Measurements from ENCODE around the gene ARHGAP40. TPM values are rescaled to one million over a fixed set of nuclear protein-coding genes. Genes with fewer than 3 reads are reported as not detected.

The ARHGAP40 gene
- total RNA-seq, 1 experiment from 2014 or later = 0.18 TPM

DNA sequence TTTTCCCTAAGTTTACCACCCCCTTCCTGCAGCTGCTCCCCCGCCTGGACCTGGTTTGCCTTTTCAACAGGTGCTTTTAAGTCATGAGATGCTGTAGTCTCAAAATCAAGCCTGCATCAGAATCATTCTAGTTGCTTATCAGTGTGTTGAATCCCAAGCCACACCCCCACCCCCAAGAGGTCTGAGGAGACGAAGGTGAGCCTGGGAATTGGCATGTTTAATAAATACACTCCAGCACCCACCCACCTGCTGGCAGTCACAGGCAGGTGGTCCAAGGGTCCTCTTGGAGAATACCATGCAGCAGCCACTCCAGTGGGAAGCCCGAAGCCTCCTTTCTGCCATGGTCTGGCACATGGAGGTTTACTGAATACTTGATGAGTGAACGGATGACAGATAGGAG is 21.7 kb upstream of the ARHGAP40 start:
- intact Hi-C loops (cut with micrococcal nuclease; ENCODE audit: unreplicated experiment) = no loop called here
- CTCF ChIA-PET = no interaction called here
- H3K36me3 ChIP-seq (ENCODE audit: control insufficient read depth, insufficient read depth, low read length) = peaks cover 6% of the 10 kb centered on the region
- BruUV-seq (replicated peaks) = no TSS peak
- no peak overlapping the region for H3K4me3 ChIP-seq (ENCODE audit: low read depth in 2 of 2, low read length in 2 of 2)
- no peaks in the 10 kb centered on the region for H3K9me3 ChIP-seq (ENCODE audit: control insufficient read depth, insufficient read depth, low read depth, low read length)
- ATAC-seq (no peak), DNase-seq (ENCODE audit: low read depth, low spot score) (no peak)
- no peaks in the 10 kb centered on the region for H3K27me3 ChIP-seq (ENCODE audit: control insufficient read depth, insufficient read depth, low read length)
- no peak overlapping the region for H3K27ac ChIP-seq (ENCODE audit: low read length)
- POLR2A ChIA-PET = no interaction called here
- no peaks in the 10 kb centered on the region for H3K4me1 ChIP-seq (ENCODE audit: control insufficient read depth, insufficient read depth, low read length)
- in situ Hi-C loops (cut with HindIII; ENCODE audit: low pct_unique_long_range_greater_than_20kb, low sequenced_read_pairs) = no loop called here
- TF ChIP-seq POLR2AphosphoS5 (IDR thresholded peaks at IDR 0.05; ENCODE audit: low read depth, low read length) (no peak), SIN3A (IDR thresholded peaks at IDR 0.05; ENCODE audit: borderline replicate concordance, insufficient read depth, low read depth, low read length) (no peak), TCF7L2 (IDR thresholded peaks at IDR 0.05; ENCODE audit: low read depth, low read length) (no peak), REST (IDR thresholded peaks at IDR 0.05; ENCODE audit: insufficient read depth in 1 of 2, low read depth in 2 of 2, low read length in 1 of 2) (no peak)
- TF ChIP-seq, protein P1, sequence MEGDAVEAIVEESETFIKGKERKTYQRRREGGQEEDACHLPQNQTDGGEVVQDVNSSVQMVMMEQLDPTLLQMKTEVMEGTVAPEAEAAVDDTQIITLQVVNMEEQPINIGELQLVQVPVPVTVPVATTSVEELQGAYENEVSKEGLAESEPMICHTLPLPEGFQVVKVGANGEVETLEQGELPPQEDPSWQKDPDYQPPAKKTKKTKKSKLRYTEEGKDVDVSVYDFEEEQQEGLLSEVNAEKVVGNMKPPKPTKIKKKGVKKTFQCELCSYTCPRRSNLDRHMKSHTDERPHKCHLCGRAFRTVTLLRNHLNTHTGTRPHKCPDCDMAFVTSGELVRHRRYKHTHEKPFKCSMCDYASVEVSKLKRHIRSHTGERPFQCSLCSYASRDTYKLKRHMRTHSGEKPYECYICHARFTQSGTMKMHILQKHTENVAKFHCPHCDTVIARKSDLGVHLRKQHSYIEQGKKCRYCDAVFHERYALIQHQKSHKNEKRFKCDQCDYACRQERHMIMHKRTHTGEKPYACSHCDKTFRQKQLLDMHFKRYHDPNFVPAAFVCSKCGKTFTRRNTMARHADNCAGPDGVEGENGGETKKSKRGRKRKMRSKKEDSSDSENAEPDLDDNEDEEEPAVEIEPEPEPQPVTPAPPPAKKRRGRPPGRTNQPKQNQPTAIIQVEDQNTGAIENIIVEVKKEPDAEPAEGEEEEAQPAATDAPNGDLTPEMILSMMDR (IDR thresholded peaks at IDR 0.05) = no peak

DNA sequence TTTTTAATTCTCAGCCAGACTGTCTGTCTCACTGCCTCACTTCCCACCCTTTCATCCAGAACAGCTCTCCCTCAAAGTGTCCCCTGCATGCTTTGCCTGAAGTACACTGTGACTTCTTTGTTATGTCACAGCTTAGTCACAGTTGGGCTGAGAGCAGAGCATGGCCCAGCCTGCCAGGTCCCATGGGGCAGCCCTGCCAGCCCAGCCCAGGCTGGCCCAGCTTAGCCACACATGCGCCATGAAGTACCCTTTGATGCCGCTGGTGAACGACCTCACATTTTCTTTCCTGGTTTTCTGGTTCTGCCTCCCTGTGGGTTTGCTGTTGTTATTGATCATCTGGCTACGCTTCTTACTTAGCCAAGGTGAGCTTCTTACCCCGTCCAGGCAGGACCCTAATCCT is 20.6 kb upstream of the ARHGAP40 start, which contains the start of gene ADIG:
Gene ADIG (plus strand): TSS at position 185 of the 400 bp plus-strand sequence. CDS start 54 bp downstream, at position 239.
- no TSS peak for BruUV-seq (replicated peaks)
- Histone ChIP-seq H3K27me3 (ENCODE audit: control insufficient read depth, insufficient read depth, low read length) (no peaks in the 10 kb centered on the region), H3K36me3 (ENCODE audit: control insufficient read depth, insufficient read depth, low read length) (no peaks in the 10 kb centered on the region), H3K4me1 (ENCODE audit: control insufficient read depth, insufficient read depth, low read length) (no peaks in the 10 kb centered on the region), H3K27ac (ENCODE audit: low read length) (no peak within 1 kb of the TSS), H3K4me3 (ENCODE audit: low read depth in 2 of 2, low read length in 2 of 2) (no peak within 1 kb of the TSS), H3K9me3 (ENCODE audit: control insufficient read depth, insufficient read depth, low read depth, low read length) (no peaks in the 10 kb centered on the region)
- POLR2A ChIA-PET = no interaction called here
- DNase-seq (ENCODE audit: low read depth, low spot score) = no peak
- TF ChIP-seq REST (IDR thresholded peaks at IDR 0.05; ENCODE audit: insufficient read depth in 1 of 2, low read depth in 2 of 2, low read length in 1 of 2) = no peak
- no peak for TF ChIP-seq TCF7L2 (IDR thresholded peaks at IDR 0.05; ENCODE audit: low read depth, low read length)
- TF ChIP-seq SIN3A (IDR thresholded peaks at IDR 0.05; ENCODE audit: borderline replicate concordance, insufficient read depth, low read depth, low read length) = no peak
- TF ChIP-seq POLR2AphosphoS5 (IDR thresholded peaks at IDR 0.05; ENCODE audit: low read depth, low read length) = no peak
- TF ChIP-seq, protein P1 (IDR thresholded peaks at IDR 0.05) = no peak
- CTCF ChIA-PET = no interaction called here
- in situ Hi-C loops (cut with HindIII; ENCODE audit: low pct_unique_long_range_greater_than_20kb, low sequenced_read_pairs) = no loop called here
- ATAC-seq = no peak
- intact Hi-C loops (cut with micrococcal nuclease; ENCODE audit: unreplicated experiment) = no loop called here
